K562 (cell line): ENCODE results near the gene HSD11B2. TPM values are rescaled to one million over a fixed set of nuclear protein-coding genes. Genes with fewer than 3 reads are reported as not detected.

Source experiments
- ATAC-seq: fragments of 200-7000 bp; cut with Tn5 transposase; 3 replicates; pipeline ENCODE4 v1.9.1; 2020; ENCODE audit warnings: moderate library complexity
- BruUV-seq: library from RNA; stranded (reverse); fragments of 400-500 nt; replicated peaks from 2 replicates; lab custom pipeline; 2021; lab: Mats Ljungman, UMichigan
- CTCF ChIA-PET: fragments of 300-600 bp; formaldehyde crosslinking; extraction: SDS; loops from one replicate; lab custom pipeline; 2021; ENCODE audit warnings: low intra/inter-chr PET ratio; lab: Yijun Ruan, JAX
- POLR2A ChIA-PET: fragments of 300-600, 350-650 bp; sonication (Branson Sonifier 250); formaldehyde crosslinking; extraction: SDS; loops from one replicate; lab custom pipeline; 2021; ENCODE audit warnings: antibody characterized with exemption, inconsistent platforms; lab: Yijun Ruan, JAX
- DNase-seq, 4 experiments: peaks; one replicate each; pipeline versions ENCODE4 v3.0.0 to v3.0.0-alpha.2; 2011 to 2018; ENCODE audit warnings: low spot score in 3 of 4, mixed read lengths in 3 of 4; ENCODE audit errors: extremely low read depth in 1 of 4
- FAIRE-seq: peaks from 2 replicates; lab custom pipeline; 2011; peaks lifted over from hg19 to GRCh38; lab: Jason Lieb, UNC
- H2AFZ ChIP-seq: 2 replicates; pipeline ENCODE4 v1.6.0; 2011; ENCODE audit warnings: low read depth, low read length, control low read depth, inconsistent platforms
- H3K27ac ChIP-seq: fragments of 200-600 bp; 3 replicates; pipeline ENCODE4 v1.8.0; 2011; ENCODE audit warnings: low read depth, mild to moderate bottlenecking, control low read depth, inconsistent platforms, low read length, moderate library complexity, mixed read lengths; ENCODE audit errors: extremely low read depth
- H3K27me3 ChIP-seq, 2 experiments: fragments of 300-600 bp in 1 of 2; 2 replicates in 1 of 2; 3 replicates in 1 of 2; pipeline versions ENCODE4 v1.6.0 to v1.8.0; 2011; ENCODE audit warnings: inconsistent platforms in 2 of 2, low read length in 2 of 2, mild to moderate bottlenecking in 1 of 2, mixed read lengths in 1 of 2, moderate library complexity in 1 of 2; ENCODE audit not compliant: control insufficient read depth in 2 of 2, insufficient read depth in 2 of 2
- H3K36me3 ChIP-seq: fragments of 300-600 bp; 3 replicates; pipeline ENCODE4 v1.8.0; 2011; ENCODE audit warnings: mild to moderate bottlenecking, low read length, inconsistent platforms; ENCODE audit not compliant: control insufficient read depth, insufficient read depth
- H3K4me1 ChIP-seq, 2 experiments: fragments of 200-600 bp in 1 of 2; replicated peaks in 1 of 2; 2 replicates in 1 of 2; 3 replicates in 1 of 2; pipeline versions ENCODE4 v1.5.1 to v1.8.0; 2011; ENCODE audit warnings: inconsistent platforms in 2 of 2, low read length in 2 of 2, mild to moderate bottlenecking in 1 of 2, mixed read lengths in 1 of 2, moderate library complexity in 1 of 2; ENCODE audit not compliant: control insufficient read depth in 2 of 2, insufficient read depth in 2 of 2
- H3K4me2 ChIP-seq: 2 replicates; pipeline ENCODE4 v1.6.1; 2011; ENCODE audit warnings: low read length, control low read depth, inconsistent platforms, mixed read lengths; ENCODE audit not compliant: insufficient read depth
- H3K4me3 ChIP-seq: fragments of 200-600 bp; sonication (generic), shearing (Covaris generic); 2 replicates; pipeline ENCODE4 v1.5.1; 2016; ENCODE audit warnings: control low read depth, inconsistent platforms
- H3K79me2 ChIP-seq: fragments of 200-600 bp; 3 replicates; pipeline ENCODE4 v1.8.0; 2011; ENCODE audit warnings: low read length, inconsistent platforms; ENCODE audit not compliant: control insufficient read depth, insufficient read depth
- H3K9ac ChIP-seq, 2 experiments: 2 replicates each; pipeline versions ENCODE4 v1.6.0 to v1.6.1; 2011; ENCODE audit warnings: low read depth in 2 of 2, low read length in 2 of 2, control low read depth in 1 of 2, inconsistent platforms in 1 of 2, mild to moderate bottlenecking in 1 of 2, mixed read lengths in 1 of 2; ENCODE audit not compliant: insufficient read depth in 1 of 2
- H3K9me1 ChIP-seq: one replicate; pipeline ENCODE4 v1.6.0; 2011; ENCODE audit warnings: inconsistent platforms, mild to moderate bottlenecking, low read length, moderate library complexity; ENCODE audit not compliant: control insufficient read depth, insufficient read depth
- H3K9me3 ChIP-seq: replicated peaks from 2 replicates; pipeline ENCODE4 v1.5.1; 2011; ENCODE audit warnings: low read depth, low read length, inconsistent platforms; ENCODE audit not compliant: control insufficient read depth, insufficient read depth
- H4K20me1 ChIP-seq: replicated peaks from 2 replicates; pipeline ENCODE4 v1.6.1; 2011; ENCODE audit warnings: low read length, inconsistent platforms, mixed read lengths; ENCODE audit not compliant: control insufficient read depth, insufficient read depth
- CTCF ChIP-seq, 3 experiments: IDR thresholded peaks in 2 of 3; conservative IDR thresholded peaks in 1 of 3; 2 replicates each; pipeline ENCODE4 v1.5.1; 2011 to 2012; ENCODE audit warnings: low read length in 3 of 3, mild to moderate bottlenecking in 3 of 3, control low read depth in 2 of 3, improper control_type of control experiment in 1 of 3, inconsistent platforms in 1 of 3, low read depth in 1 of 3, mixed read lengths in 1 of 3, moderate library complexity in 1 of 3; ENCODE audit not compliant: insufficient read depth in 2 of 3
- ZHX1 ChIP-seq: fragments of 150-350 bp; conservative IDR thresholded peaks from 2 replicates; pipeline ENCODE4 v1.6.1; 2014; ENCODE audit warnings: low read length
- WGBS: fragments of 100-300 bp; shearing (Covaris generic); methylation state at CpG from one replicate; pipeline ENCODE4 v1.1.6; 2016; ENCODE audit warnings: low coverage, mixed read lengths; ENCODE audit not compliant: insufficient coverage; ENCODE audit errors: missing lambda C conversion rate; 5-methylcytosine and 5-hydroxymethylcytosine counted together
- in situ Hi-C: fragments of 300-500 bp; cut with MboI; formaldehyde crosslinking; loops from 4 replicates; pipeline ENCODE4 v1.15.0; 2018; ENCODE audit warnings: inconsistent platforms, mixed read lengths
- intact Hi-C: fragments of 100-400 bp; cut with micrococcal nuclease; formaldehyde crosslinking; loops from 2 replicates; pipeline ENCODE4 v1.14.2; 2022
- polyA plus RNA-seq, 8 experiments: library from polyadenylated mRNA; depleted of rRNA in 4 of 8; stranded (reverse) in 5 of 8; unstranded in 3 of 8; fragments of >200 nt; fragmentation: Nextera tagmentation in 2 of 8; fragmentation: Illumina TruSeq in 1 of 8; extraction: Ambion mirVana in 2 of 8; extraction: Trizol in 1 of 8; gene quantifications; 2 replicates each; pipeline versions ENCODE4 v1.2.1 to v1.2.3, GENCODE V29; 2011 to 2014; ENCODE audit warnings: inconsistent platforms in 1 of 8, missing spikeins in 1 of 8
- total RNA-seq, 7 experiments: library from RNA; depleted of rRNA in 6 of 7; stranded (reverse); fragments of >200 nt in 6 of 7; fragmentation: Illumina TruSeq in 2 of 7; extraction: Trizol in 2 of 7; gene quantifications; 2 replicates each; pipeline versions ENCODE4 v1.2.1 to v1.2.3, GENCODE V29; 2011 to 2021; ENCODE audit warnings: low replicate concordance in 1 of 7

HSD11B2 gene
- total and polyA plus RNA-seq, 9 of the 15 experiments (the other 6 are each of a cell fraction or from before 2014, with no cell fraction given), result 0.08 to 2.0 (median 0.79) TPM

- DNase-seq (no peak), ATAC-seq (no peak), FAIRE-seq (no peak)
- CTCF ChIA-PET, result no interaction called here
- Histone ChIP-seq H3K36me3 (peaks cover 62% of the 10 kb centered on the region; the same call in 2 of the 3 replicates), H3K27ac (no peak overlapping the region), H4K20me1 (peaks cover 19% of the 10 kb centered on the region), H3K4me1 (peaks cover 0 to 37% of the 10 kb centered on the region in 2 experiments; a peak in 2 of 5 replicates), H3K4me3 (no peak overlapping the region), H3K4me2 (no peak overlapping the region), H3K9me3 (no peaks in the 10 kb centered on the region), H3K9me1 (no peaks in the 10 kb centered on the region), H3K79me2 (no peaks in the 10 kb centered on the region), H2AFZ (no peak overlapping the region), H3K27me3 (no peaks in the 10 kb centered on the region), H3K9ac (peak overlapping the region in 1 of 2 experiments; percentile 82; a peak in 1 of 4 replicates)
- 83% methylated on average over 3 of the region's 3 CpGs for WGBS
- TF ChIP-seq ZHX1 (no peak), CTCF (IDR thresholded peaks at IDR 0.05 in 2 of 3, conservative IDR thresholded peaks at IDR 0.05 in 1 of 3; ENCODE audit: insufficient read depth in 2 of 3, low read depth in 1 of 3, low read length in 3 of 3) (peak in 2 of 3 experiments; percentile 12 to 13; a peak in 1 of 6 replicates)
- no TSS peak for BruUV-seq
- intact Hi-C loops (no loop called here), in situ Hi-C loops (no loop called here)
- POLR2A ChIA-PET, result interaction anchor here (0.6 to 1.1 kb wide), 5 partner anchors 9 to 750 kb away, joined by 3 to 4 read pairs (median 3); partner anchors contain the start of gene CES3
Observed at GRCh38 chr16:67445441-67445912, 14.6 kb downstream of the HSD11B2 start.
